HG03571 (cell line): ENCODE data around the gene MYH3.

Source experiments
- ATAC-seq: cut with Tn5 transposase; IDR thresholded peaks from one replicate; pipeline ENCODE4 v1.9.1; 2021; ENCODE audit not compliant: unreplicated experiment

MYH3 gene

DNA sequence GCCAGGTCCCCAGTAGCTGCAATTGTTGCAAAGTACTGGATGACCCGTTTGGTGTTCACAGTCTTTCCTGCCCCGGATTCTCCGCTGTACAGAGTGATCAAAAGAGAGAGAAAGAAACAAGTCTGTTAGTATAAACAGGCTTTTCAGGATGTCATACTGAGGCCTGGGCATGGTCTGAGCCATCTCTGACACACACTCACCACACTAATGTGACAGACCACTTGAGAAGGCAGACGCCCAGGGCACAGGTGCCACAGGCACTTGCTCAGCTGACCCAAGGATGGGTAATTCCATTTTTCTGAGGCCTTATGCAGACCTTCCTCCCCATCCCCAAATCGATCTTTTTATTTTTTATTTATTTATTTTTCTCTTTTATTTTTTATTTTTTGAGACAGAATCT is 7.5 kb downstream of the MYH3 start:
- no peak for ATAC-seq

DNA sequence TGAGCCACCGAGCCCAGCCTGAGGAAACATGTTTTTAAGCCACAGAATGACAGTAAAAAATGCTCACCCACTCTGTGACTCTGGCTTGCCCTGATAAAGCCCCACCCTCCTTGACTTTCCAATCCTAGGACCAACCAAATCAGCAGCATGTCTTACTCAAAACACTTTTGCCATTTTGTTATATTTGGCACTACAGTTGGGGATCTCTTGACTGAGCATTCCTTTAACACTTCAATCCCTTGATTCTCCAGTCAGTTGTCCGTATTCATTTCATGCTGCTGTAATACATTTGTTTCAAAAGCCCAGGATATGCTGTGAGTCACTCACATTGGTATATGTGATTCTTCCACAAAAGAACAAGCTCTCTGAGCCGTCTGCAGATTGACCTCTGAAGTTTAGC is 8.2 kb downstream of the MYH3 start:
- ATAC-seq, result no peak

DNA sequence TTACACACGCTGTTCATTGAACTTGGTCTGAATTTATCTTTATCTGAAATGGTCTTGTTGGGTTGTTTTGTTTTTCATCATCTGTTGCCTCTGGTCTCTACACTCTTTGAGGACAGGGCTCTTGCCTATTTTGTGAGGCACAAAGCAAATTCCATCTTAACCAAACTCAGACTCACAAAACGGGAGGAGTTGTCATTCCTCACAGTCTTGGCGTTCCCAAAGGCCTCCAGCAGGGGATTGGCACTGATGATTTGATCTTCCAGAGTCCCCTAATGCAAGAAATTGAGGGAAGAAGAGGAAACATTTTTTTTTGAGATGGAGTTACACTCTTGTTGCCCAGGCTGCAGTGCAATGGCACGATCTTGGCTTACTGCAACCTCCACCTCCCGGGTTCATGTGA is 8.7 kb downstream of the MYH3 start:
- no peak for ATAC-seq

DNA sequence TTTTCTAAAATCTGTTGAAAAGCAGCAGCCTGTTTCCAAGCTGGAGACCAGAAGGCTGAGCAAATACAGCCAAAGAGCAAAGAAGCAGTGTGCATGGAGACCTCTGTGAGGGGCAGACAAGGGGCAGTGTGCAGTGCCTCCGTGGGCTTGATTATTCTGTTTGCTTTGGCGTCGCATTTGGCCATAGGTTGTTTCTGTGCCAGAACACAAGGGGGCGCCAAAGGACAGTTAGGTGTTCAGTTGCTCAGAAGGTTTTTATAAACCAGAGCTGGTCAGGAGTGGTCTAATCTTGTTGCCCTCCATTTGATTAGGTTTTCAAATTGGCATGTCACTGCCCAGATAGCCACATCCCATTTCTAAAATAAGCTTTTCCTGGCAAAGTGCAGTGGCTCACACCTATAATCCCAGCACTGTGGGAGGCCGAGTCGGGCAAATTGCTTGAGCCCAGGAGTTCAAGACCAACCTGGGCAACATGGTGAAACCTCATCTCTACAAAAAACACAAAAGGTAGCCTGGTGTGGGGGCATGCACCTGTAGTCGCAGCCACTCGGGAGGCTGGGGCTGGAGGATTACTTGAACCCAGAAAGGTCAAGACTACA is 10.6 kb downstream of the MYH3 start:
- ATAC-seq, result no peak

DNA sequence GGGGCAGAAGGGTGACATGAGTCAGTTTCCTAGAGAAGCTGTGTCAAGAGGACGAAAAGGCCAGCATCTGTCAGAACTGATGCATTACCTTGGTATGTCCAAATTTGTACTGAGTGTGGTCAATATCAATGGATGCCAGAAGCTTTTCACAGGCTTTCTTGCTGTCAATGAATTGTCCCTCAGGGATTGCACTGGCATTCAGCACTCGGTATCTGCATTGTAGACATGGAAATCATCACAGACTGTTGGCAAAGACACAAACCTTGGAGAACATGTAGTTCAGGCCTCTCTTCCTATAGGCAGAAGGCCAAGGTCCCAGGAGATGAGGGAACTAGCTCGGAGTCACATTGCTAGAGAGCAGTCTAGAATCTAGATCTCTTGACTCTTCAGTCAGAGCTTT is 16.6 kb downstream of the MYH3 start:
- no peak for ATAC-seq

DNA sequence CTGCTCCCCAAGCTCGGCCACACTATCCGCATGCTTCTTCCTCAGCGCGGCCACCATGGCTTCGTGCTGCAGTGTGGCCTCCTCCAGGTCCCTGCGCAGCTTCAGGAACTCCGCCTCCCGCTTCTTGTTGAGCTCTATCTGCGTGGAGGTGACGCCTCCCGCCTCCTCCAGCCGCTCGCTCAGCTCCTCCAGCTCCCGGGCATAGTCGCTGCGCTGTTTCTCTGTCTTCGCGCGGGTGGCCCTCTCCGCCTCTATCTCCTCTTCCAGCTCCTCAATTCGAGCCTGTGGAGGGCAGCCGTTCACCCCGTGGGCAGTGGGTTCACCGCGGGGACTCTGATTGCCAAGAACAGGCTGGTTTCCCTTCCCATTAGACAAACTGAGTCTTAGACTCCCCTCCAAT is 19.0 kb downstream of the MYH3 start:
- no peak for ATAC-seq

DNA sequence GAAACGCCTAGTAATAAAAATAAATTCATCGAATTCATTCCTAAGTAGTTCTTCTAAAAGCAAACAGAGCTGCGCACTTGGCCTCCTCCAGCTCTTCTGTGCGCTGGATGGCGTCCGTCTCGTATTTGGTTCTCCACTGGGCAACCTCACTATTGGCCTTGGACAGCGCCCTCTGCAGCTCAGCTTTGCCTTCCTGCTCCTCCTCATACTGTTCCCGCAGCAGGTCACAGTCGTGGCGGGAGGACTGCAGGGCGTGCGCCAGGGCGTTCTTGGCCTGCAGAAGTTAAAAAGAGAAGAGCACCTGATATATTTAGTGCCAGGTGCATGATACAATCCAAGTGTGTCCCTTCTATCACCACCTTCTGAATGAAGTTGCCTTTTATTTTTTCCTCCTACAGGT is 21.8 kb downstream of the MYH3 start:
- ATAC-seq, result no peak

DNA sequence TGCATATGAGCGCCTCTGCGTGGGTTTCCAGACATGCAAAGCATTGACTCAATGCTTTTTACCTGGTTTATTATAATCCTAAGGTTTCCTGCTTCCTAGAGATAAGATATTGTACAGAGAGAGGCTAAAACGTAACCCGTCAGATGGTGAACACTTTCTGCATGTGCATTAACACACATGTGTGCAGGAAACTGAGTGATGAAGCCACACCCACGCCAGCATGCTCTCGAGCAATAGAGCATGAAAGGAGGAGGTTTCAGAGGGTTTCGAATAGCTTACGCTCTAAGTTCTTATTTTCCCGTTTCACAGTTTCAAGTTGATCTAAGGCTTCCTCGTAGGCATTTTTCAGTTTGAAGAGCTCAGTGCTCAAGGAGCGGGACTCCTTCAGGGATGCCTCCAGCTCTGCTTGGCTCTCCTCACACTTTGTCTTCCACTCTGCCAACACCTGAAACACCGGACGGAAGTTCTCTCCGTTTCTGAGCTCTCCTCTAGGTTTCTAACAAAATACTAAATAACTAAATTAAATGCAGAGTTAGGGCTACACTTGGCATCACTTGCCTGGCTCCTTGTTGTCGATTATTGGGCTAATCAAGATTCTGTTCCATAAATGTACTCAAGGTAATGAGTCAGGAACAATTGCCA is 23.2 kb downstream of the MYH3 start:
- ATAC-seq, result peak; percentile 98

DNA sequence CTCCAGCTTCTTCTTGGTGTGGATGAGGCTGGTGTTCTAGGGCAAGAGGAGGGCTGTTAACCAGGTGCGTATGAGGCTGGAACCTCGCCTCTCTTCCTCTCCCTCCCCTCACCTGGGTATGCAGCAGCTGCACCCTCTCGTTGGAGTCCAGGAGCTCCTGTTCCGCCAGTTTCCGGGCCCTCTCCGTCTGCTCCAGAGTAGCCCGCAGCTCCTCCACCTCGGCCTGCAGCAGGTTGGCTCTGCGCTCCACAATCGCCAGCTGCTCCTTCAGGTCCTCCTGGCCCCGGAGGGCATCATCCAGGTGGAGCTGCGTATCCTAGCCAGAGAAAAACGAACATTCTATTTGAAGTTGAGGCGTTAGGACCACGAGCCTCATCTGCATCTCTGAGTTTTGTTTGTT is 25.4 kb downstream of the MYH3 start:
- no peak for ATAC-seq

DNA sequence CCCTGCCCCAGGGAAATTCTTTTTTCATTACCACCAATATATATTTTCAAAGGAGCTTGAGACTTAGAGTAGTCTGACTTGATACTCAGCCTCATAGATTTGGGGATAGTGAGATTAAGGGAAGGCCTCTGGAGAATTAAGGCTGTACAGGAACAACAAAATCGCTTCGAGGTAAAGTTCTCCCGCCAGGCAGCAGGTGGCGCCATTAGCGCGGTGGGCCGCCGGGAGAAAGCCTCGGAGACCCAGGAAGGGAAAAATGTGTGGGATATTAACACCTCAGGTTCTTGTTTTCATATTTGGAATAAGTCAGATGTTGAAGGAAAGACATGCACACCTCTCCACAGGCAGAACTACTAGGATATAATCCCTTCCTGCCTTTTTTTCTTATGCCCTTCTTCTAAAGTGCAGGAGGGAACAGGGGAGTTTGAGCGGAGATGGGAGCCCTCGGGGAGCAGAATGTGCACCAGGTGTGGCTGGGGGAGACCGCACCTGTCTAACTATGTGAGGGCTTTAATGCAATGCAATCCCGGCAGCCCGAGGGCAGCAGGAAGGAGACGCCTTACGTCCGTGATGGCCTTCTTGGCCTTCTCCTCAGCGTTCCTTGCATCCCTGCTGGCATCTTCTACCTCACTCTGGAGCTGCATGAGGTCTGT is 25.9 kb downstream of the MYH3 start:
- no peak for ATAC-seq

DNA sequence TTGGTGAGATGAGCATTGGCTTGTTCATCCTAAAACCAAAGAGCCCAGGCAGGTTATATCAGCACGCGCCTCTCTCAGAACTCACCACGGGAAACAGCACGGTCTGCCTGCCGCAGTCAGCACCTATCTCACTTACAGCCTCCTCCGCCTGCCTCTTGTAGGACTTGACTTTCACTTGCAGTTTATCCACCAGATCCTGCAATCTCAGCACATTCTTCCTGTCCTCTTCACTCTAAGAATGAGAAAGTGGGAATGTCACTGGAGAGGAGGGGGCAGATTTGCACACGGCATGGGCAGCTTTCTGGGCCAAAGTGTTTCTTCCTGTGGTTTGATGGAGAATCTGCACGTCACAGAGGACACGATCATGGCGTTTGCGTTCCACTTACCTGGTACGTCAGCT is 27.4 kb downstream of the MYH3 start:
- ATAC-seq, result no peak

DNA sequence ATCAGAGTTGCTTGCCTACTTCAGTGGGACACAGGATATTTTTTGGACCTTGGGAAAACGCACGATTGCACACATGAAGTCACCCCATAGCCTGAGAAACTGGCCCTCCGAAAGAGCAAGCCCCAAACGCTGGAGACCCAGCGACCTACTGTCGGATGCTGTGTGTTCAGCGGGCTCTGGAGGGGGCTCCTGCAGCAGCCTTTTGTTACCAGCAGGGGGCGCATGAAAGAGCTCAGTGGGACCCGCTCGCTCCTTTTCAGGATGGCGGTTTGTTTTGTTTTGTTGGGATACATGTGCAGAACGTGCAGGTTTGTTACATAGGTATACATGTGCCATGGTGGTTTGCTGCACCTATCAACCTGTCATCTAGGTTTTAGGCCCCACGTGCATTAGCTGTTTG is 28.4 kb downstream of the MYH3 start:
- ATAC-seq, result no peak

DNA sequence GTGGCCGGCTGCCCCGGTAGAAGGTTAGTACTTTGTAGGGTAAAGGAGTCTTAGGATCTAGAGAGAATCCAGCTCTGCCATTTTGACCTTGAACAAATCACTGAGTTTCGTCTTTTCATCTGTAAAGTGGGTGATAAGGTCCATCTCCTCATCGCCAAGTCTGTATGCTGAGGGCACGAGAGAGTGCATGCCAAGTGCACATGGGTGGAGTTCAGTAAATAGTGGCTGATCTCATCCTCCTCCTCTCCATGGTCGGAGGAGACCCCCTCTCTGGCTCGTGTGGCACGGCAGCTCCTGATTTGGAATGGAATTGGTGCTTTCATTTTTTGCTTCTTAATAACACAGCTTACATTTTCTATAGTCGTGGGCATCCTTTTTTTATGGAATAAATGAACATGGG is 30.7 kb downstream of the MYH3 start:
- no peak for ATAC-seq

DNA sequence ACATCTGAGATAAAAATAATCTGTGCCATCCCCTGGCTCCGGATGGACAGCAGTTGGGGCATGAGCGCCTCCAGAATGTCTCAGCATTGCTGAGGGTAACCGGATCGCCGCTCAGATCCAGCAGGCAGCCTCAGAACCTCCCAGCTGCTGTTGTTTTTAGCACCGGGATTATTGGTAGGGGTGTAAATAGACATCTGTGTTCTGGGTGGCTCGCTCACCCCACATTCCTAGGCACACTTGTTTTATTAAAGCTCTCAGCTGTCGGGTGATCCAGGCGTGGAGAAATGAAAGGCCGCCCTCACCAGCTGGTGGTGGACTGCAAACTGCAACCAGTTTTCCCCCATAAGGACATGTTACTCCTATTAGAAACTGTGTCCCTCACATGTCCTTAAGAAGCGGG is 32.1 kb downstream of the MYH3 start:
- no peak for ATAC-seq

DNA sequence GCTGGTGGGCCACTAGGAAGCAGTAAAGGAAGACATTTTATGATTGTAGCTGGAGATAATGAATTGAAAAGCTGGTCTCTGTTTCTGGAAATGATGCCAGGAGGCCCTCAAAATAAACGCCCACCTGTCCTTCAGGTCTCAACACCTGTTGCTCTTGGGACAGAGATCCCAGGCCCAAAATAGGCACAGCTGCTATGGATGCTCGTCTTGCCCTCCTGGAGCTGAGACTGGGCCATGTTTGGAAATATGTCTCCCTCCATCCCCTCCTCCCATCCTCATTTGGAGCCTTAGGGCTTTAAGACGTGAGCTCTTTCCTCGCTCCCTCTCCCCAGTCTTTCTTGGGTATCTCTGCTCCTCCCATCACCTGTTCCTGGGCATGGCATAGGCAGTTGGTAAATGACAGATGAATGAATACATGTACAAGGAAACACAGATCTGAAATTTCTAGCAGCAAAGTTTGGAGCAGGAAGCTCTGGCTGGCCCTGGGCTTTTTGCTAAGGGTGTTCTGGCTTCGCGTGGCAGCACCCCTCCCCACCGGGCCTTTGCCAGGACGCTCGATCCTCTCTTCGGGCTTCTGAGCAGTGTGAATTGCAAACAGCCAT is 33.3 kb downstream of the MYH3 start:
- no peak for ATAC-seq

DNA sequence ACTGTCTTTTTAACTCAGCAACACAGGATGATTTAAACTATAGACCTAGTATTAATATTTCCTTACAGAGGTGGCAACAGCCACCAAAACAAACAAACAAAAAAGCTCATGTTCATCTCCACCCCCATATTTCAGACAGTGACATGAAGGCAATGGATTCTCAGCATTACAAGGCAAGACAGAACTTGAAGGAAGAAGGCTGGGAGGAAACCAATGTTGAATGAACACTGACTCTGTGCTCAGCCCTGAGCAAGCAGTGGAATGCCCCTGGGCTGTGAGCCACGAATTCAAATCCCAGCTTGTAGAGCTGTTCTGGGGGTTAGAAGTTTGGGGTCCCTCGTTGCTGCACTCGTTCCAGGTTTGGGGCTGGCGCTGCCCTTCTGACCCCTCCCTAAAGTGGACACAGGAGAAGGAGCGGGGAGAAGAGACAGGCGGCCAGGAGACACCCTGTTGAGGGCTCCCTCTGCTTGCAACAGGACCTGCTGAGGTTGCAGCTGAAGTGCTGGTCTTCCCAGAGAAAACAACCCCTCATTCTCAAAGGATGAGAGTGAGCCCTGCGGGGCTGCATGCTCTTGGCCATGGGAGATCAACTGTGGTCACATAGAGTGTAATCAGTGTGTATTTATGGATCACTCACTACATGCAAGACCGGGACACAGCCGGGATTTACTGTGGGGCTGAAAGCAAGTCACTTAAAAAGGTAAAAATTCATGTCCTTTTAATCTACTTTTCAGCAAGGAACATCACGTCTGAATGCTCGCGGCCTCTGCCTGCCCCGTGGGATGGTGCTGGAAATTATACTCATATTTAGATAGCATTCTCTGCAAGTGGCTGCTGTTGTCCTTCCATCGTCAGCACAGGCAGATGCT is 34.3 kb downstream of the MYH3 start:
- no peak for ATAC-seq

DNA sequence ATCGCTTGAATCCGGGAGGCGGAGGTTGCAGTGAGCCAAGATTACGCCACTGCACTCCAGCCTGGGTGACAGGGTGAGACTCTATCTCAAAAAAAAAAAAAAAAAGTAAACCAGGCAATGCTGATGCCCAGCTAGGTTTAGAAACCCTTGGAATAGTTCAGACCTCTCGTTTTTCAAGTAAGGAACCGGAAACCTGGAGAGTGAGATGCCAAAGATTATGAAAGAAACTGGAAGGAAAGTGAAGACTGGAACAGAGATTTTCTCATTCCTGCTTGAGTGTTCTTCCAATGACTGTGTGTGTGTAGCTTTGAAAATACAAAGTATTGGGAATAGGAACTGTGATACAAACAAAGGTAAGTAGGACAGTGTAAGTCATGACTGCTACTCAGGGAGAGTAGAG is 35.7 kb downstream of the MYH3 start:
- no peak for ATAC-seq

DNA sequence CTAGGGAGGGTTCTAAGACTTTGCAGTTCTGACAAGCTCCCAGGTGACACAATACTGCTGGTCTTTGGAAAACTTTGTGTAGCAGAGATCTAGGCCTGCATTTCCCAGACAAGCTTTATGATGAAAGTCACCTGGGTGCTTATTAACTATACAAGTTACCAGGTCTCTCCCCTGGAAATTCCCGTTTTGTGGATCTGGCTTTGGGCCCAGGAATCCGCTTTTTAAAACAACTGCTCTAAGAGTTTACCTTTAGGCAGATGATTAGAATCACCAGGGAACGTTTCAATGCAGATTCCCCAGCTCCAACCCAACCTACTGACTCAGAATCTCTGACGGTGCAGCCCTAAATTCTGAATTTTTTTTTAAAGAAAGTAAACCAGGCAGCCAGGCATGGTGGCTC is 36.3 kb downstream of the MYH3 start:
- no peak for ATAC-seq

DNA sequence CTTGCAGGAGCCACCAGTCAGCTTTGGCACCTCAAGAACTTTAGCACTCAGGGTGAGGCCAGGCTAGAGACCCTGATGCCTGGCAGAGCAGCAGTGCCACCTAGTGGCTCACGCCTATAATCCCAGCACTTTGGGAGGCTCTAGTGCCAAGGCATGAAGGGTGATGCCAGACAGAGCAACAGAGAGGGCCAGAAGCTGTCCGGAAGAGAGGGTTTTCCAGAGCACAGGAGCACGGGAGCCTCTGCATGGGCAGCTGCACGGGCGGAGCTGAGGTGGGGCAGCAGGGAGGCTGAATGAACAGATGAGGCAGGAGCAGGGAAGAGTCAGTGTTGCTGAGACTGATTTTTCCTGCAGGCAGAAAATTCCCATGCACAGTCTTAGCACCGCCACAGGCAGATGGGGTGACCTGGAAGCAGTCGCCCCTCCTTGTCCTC is 38.9 kb downstream of the MYH3 start:
- ATAC-seq, result peak; percentile 64

DNA sequence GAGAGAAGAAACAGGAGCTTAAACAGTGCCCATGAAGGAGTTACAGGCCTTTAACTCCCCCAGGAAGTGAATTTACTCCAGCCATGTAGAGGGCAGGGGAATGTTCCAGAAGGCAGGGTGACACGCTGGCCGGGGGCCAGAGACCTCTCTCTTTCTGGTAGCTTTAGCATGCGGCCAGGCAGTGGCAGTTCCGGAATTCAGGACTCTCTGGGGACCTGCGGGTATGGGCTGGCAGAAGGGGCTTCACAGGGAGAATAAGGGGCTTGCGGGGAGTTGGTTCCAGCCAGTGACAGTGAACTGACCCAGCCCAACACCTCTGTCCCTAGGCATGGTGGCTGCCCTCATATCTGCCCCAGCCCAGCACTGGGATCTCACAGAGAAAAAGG is 40.0 kb downstream of the MYH3 start:
- no peak for ATAC-seq

DNA sequence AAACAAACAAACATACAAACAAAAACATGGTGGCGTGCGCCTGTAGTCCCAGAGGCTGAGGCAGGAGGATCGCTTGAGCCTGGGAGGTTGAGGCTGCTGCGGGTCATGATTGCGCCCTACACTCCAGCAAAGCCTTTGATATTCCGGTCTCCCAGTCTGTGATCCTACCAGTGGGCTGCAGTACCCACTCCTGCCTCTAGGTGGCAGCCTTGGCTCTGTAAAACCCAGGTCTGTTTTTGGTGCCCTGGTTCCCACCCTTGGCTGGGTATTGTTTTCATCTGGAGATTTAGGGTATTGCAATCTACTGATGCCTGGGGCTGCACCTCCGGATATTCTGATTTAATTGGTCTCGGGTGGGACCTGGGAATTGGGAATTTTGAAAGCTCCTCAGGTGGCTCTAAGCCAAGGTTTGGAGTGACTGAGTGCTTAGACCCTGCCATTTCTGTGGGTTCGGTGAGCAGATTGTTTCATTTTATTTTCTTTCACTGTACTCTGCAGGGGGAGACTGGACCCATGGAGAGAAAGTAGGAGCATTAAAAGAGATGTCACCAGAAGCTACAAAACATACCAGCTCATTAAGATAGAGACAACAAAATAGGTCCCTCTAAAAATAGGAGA is 40.5 kb downstream of the MYH3 start:
- ATAC-seq, result peak; percentile 51
